ENCODE measurements around the gene ZSWIM3.

The ZSWIM3 gene

DNA sequence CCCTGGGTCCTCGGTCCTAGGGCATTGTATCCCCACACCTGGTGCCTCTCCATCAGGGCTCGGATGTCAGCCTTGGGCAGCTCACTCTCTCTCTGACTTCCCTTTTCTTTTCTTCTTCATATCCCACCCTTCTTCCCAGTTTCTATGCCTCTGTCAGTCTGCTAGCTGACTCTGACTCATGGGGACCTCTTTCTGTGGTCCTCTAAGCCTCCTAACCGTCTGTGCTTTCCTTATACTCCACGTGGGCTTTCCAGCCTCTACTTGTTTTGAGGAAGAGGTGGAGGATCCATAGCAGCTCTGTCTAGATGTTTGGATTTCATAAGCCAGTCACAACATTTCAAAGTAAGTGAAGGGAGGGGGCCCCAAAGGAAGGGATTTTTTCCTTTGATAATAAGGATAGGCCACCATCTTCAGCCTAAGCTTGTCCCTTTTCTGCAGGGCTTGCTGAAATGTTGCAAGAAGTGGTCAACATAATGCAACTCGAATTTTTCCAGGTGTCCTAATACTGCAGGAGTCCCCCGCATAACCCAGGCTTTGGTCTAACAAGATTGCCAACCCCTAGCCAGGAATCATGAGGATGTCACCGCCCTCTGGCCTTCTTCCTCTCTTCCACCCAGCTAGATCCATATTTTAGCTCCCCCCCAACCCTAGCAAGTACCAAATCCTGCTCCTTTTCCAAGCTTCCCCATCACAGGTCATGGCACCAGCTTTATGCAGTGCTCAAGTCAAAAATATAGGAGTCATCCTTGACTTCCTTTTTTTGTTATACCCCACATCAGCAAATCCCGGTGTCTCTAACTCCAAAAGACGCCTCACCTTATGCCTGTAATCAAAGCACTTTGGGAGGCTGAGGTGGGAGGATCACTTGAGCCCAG, 63.3 kb downstream of the ZSWIM3 start:
- Histone ChIP-seq H3K4me1 (ENCODE audit: low read length) (no peaks in the 10 kb centered on the region), H3K27me3 (ENCODE audit: low read depth, low read length) (peaks cover 8% of the 10 kb centered on the region; the same call in 1 of the 2 replicates), H3K9ac (ENCODE audit: low read length) (no peak overlapping the region), H3K4me3 (ENCODE audit: low read length) (no peak overlapping the region), H3K36me3 (replicated peaks; ENCODE audit: low read depth, low read length) (no peaks in the 10 kb centered on the region), H3K79me2 (ENCODE audit: low read length) (no peaks in the 10 kb centered on the region), H3K27ac (ENCODE audit: low read length) (no peak overlapping the region), H3K4me2 (ENCODE audit: low read length) (no peak overlapping the region), H3K9me3 (ENCODE audit: insufficient read depth, low read length) (no peaks in the 10 kb centered on the region), H2AFZ (ENCODE audit: low read depth, low read length) (no peak overlapping the region), H4K20me1 (ENCODE audit: insufficient read depth, low read length) (no peaks in the 10 kb centered on the region)
- no peak for TF ChIP-seq EZH2phosphoT487 (IDR thresholded peaks at IDR 0.05; ENCODE audit: low read depth)
- TF ChIP-seq CTCF (IDR thresholded peaks at IDR 0.05; ENCODE audit: low read depth, low read length): no peak

DNA sequence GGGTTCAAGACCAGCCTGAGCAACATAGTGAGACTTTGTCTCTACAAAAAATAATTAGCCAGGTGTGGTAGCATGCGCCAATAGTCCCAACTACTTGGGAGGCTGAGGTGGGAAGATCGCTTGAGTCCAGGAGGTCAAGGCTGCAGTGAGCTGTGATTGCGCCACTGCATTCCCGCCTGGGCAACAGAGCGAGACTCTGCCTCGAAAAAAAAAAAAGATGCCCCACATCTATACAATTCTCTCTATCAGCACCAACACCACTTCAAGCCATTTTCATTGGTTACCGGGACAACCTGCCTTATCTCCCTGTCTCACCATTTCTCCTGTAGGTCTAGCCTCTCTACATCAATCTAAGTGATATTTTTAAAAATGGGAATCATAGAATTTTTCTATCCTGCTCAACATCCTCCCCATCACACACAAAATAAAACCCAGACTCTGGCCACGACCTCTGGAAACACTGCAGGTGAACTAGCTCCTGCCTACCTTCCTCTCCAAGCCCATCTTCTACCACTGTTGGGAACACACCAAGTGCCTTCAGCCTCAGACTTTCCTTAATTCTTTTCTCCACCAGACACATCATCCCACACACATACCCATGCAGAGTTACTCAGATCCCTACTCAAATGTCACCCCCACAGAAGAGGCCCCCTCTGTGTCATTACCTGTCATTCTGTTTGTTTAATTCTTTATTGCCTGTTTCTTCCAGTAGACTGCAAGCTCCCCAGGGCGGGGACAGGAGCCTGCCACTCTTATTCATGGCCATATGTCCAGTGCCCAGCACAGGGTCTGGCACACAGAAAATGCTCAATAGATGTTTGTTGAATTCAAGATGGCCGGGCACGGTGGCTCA, 64.1 kb downstream of the ZSWIM3 start:
- no peak overlapping the region for H3K4me3 ChIP-seq (ENCODE audit: low read length)
- H3K9me3 ChIP-seq (ENCODE audit: insufficient read depth, low read length): no peaks in the 10 kb centered on the region
- no peak overlapping the region for H3K27ac ChIP-seq (ENCODE audit: low read length)
- no peaks in the 10 kb centered on the region for H3K79me2 ChIP-seq (ENCODE audit: low read length)
- no peak for TF ChIP-seq CTCF (IDR thresholded peaks at IDR 0.05; ENCODE audit: low read depth, low read length)
- no peak for TF ChIP-seq EZH2phosphoT487 (IDR thresholded peaks at IDR 0.05; ENCODE audit: low read depth)
- H2AFZ ChIP-seq (ENCODE audit: low read depth, low read length): no peak overlapping the region
- peaks cover 8% of the 10 kb centered on the region; the same call in 1 of the 2 replicates for H3K27me3 ChIP-seq (ENCODE audit: low read depth, low read length)
- no peak overlapping the region for H3K4me2 ChIP-seq (ENCODE audit: low read length)
- H3K36me3 ChIP-seq (replicated peaks; ENCODE audit: low read depth, low read length): no peaks in the 10 kb centered on the region
- no peaks in the 10 kb centered on the region for H3K4me1 ChIP-seq (ENCODE audit: low read length)
- H4K20me1 ChIP-seq (ENCODE audit: insufficient read depth, low read length): no peaks in the 10 kb centered on the region
- H3K9ac ChIP-seq (ENCODE audit: low read length): no peak overlapping the region

GRCh38 chr20:45924391-45925261, 67.2 kb downstream of the ZSWIM3 start:
- H3K36me3 ChIP-seq (replicated peaks; ENCODE audit: low read depth, low read length): no peaks in the 10 kb centered on the region
- no peaks in the 10 kb centered on the region for H3K79me2 ChIP-seq (ENCODE audit: low read length)
- no peak overlapping the region for H3K27ac ChIP-seq (ENCODE audit: low read length)
- H3K4me1 ChIP-seq (ENCODE audit: low read length): no peaks in the 10 kb centered on the region
- H3K9ac ChIP-seq (ENCODE audit: low read length): no peak overlapping the region
- TF ChIP-seq EZH2phosphoT487 (IDR thresholded peaks at IDR 0.05; ENCODE audit: low read depth) (no peak), CTCF (IDR thresholded peaks at IDR 0.05; ENCODE audit: low read depth, low read length) (no peak)
- no peaks in the 10 kb centered on the region for H4K20me1 ChIP-seq (ENCODE audit: insufficient read depth, low read length)
- no peak overlapping the region for H3K4me2 ChIP-seq (ENCODE audit: low read length)
- H3K27me3 ChIP-seq (ENCODE audit: low read depth, low read length): peaks cover 12% of the 10 kb centered on the region; the same call in 1 of the 2 replicates
- no peaks in the 10 kb centered on the region for H3K9me3 ChIP-seq (ENCODE audit: insufficient read depth, low read length)
- H3K4me3 ChIP-seq (ENCODE audit: low read length): no peak overlapping the region
- H2AFZ ChIP-seq (ENCODE audit: low read depth, low read length): no peak overlapping the region

All from OCI-LY3 (cell line).